CD4-positive, alpha-beta T cell treated with Interleukin-6 for 4 hours (primary cell): ENCODE measurements around the gene CENPB.

ENCODE experiments used
- DNase-seq: peaks from one replicate; pipeline ENCODE4 v3.0.0-alpha.2; 2020; ENCODE audit warnings: mixed read lengths

The CENPB gene

GRCh38 chr20:3745686-3746173 is 40.8 kb downstream of the CENPB start:
- DNase-seq: no peak

GRCh38 chr20:3744806-3745685 is 41.5 kb downstream of the CENPB start:
- peak; percentile 86 for DNase-seq

DNA sequence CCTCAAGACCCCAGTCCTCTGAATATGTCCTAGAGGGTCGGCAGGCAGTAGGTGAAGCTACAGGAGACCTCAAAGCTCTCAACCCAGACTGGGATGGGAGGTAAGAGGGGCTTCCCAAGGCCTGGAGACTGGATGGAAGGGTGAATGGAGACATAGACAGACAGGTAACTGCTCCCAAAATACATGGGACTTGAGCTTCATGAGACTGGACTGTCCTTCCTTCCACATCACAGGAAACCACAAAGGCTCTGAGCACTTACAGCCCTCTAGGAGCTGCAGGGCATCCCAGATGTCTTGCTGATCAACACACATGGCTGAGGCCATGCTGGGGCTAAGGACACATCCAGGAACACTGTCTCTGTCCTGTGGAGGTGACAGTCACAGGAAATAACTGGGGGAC is 42.5 kb downstream of the CENPB start:
- no peak for DNase-seq

DNA sequence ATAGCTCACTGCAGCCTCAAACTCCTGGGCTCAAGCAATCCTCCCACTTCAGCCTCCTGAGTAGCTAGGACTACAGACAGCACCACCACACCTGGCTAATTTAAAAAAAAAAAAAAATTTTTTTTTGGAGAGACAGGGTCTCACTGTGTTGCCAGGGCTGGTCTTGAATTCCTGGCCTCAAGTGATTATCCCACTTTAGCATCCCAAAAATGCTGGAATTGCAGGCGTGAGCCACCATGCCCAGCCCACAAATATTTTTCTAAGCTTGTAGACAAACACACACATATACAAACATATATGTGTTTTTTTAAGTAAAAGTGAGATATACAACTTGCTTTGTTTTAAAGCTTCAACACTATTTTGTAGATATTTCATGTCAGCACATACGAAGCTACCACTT is 43.3 kb downstream of the CENPB start:
- DNase-seq: no peak

- DNase-seq: no peak
These were observed 44.6 kb downstream of the CENPB start for GRCh38 chr20:3741836-3742458.

DNA sequence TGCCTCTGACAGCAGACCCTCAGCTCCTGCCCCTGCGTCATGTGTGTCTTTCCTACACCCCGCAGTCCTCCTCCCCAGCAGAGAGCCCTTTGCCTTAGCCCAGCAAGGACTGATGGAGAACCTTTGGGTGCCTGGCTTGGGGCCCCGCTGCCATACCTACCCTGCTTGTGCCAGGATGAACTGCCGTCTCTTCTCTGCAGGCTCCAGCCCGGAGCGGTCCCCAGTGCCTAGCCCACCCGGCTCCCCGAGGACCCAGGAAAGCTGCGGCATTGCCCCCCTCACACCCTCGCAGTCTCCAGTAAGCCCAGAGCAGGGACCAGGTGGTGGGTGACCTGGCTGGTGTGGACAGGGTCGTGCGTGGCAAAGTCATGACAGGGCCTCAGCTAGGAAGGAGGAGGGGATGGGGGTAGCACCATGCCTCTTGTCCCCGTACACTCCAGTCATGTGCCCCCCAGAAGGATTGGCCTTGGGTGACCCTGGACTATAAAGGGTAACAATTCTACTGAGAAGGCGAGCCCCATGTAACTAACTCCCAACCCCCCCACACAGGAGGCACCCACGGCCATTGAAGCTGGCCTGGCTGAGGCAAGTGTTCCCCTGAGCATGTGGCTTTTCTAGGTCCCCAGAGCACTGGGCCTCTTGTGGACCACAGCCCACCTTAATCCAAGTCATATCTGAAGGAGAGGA is 45.8 kb downstream of the CENPB start:
- DNase-seq: no peak

DNA sequence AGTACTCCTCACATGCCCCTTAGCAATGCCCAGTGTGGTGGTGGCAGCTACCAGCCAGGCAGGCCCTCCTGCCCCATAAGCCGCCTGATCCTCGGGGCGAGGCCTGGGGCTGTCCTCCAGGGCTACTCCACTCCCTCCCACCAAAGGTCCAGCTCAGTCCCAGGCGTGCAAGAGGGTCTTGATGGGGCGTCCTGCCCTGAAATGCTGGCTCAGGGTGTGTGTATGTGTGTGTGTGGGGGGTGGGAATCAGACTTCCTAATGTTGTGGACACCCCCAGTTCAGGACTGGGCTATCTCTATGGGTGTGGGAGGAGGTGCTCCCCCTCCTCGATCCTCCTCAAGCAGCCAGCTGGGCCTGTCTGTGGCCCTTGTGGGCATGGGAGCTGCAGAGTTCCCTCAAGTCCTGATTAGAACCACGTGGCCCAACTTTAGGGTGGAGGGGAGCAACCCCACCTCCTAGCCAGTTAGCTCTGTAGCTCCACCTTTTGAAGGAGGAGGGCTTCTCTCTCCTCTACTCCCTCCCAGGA is 46.6 kb downstream of the CENPB start:
- no peak for DNase-seq

DNA sequence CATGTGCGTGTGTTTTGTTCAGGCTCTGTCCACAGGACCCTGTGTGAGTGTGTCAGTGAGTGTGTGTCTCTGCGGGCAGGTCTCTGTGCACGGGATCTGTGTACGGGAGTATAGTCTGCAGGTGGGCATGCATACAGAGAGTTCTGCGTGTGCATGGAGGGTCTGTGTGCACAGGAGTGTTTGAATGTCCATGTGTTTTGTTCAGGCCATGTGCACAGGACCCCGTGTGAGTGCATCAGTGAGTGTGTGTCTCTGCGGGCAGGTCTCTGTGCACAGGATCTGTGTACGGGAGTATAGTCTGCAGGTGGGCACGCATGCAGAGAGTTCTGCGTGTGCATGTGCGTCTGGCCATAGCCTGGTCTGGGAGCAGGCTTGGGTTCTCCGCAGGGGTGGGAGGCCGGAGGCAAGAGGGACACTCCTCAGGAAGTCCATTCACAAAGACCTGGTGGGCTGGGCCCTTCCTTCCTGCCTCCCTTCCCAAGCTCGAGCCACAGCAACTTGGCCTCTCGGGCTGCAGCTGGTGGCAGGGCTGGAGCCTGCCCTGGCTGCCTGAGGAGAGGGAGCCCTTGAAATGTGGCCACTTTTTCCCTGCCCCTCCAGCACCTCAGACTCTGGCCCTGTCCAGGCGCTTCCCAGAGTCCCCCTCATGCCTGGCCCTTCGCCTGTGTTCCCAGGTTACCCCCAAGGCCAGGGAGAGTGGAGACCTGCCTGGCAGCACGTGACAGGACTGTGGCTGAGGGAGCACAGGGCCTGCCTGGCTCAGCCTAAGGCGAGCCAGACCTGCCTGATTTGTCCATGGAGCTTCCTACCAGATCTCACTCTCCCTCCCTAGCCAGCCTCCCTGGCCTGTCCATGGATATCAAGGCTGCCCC is 47.2 kb downstream of the CENPB start:
- DNase-seq: no peak

DNA sequence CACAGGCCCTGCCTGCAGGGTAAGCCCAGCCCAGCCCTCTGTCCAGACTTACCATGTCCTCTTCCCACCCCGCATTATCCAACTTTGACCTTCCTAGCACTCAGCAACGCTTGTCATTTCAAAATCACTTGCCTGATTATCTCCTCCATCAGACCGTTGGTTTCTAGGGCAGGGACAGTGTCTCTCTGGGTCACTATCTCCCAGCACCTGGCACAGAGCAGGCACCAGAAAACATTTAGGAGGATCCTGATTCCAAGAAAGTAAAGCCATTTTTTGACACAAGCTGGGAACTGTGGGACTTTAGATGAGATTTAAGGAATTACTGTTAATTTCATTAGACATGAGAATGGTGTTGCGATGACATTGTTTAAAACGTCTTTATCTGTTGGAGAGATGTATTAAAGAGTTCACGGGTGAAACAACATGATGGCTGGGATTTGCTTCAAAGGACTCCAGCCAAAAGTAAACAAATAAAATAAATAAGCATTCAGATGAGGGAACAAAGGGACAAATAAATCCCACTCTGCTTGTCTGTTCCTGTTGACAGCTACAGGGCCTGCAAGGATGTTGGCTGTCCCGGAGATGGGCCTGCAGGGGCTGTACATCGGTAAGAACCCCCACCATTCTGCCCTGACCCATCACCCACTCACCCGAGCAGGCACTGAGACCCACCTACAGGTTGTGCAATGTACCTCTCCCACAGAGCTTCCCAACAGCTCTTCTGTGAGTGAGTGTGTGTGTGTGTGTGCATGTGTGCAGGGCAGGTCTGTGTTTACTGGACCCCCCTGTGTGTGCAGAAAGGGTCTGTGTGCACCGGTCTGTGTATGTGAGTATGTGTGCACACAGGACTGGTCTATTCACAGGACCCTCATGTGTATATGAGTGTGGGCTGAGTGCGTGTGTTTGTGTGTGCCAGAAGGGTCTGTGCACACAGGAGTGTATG is 48.2 kb downstream of the CENPB start:
- no peak for DNase-seq

- DNase-seq: no peak
These were observed 50.8 kb downstream of the CENPB start for GRCh38 chr20:3735768-3736167.

DNA sequence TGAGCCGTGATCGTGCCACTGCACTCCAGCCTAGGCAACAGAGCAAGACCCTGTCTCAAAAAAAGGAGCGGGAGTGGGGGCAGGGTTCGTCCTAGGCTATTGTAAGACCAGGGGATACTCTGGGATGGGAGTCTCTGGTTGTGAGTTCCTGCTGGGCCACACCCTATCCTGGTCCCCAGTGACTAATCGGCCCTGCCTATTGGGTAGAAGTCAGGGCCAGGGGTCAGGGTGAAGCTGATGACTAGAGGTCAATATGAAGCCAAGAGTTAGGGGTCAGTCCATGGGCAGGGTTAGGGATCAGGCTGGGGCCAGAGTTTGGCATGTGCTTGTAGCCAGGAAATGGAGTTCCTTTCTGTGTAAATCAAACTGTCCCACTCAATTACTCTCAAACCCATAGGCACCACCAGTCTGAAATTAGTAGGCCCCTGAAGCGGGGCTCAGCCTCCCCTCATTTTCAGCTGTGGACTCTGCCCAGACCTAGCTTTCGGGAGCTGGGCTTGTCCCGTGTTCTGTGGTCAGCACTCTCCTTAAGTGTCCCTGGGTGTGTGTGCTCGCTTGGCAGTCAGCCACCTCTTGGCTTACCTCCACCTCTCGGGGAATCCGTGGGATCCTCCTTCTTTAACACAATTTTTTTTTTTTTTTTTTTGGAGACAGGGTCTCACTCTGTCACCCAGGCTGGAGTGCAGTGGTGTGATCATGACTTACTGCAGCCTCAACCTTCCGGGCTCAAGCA is 52.3 kb downstream of the CENPB start:
- DNase-seq: no peak
